Stimulated activated CD8-positive, alpha-beta memory T cell treated with anti-CD3 and anti-CD28 coated beads, Interleukin-4, amount 100 ng/mL, for 24 hours (primary cell): ENCODE measurements around the gene ZNF19.
"Not testable (repeated sequence)": the region's sequence is repeated elsewhere in the genome, so short reads cannot be mapped to it uniquely, and the experiment has no call there.

ENCODE experiments used
- DNase-seq: peaks from one replicate; pipeline ENCODE4 v3.0.0-alpha.2; 2020; ENCODE audit warnings: low read depth

The ZNF19 gene

DNA sequence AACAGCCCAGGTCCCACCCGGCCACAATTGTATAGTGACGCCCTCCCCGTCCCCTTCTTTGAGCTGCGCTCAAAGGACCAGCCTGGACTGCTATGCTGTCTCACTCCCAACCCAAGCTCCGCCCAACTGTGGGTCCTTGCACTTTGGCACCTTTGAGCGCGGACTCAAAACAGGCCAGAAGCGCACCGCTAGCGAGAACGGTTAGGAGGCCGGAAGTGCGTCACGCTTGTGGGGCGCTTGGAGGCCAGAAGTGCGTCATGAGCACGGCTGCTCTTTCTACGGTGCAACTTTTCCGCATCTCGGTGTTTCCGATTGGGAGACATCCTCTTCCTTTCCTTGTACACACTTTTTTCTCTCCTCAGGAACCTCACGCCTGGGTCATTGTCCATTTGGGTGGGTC lies at the start of gene ZNF19:
Gene ZNF19 (minus strand): TSS at position 203 of the 400 bp plus-strand sequence. CDS start 7,210 bp downstream, outside the sequence.
- no peak for DNase-seq

DNA sequence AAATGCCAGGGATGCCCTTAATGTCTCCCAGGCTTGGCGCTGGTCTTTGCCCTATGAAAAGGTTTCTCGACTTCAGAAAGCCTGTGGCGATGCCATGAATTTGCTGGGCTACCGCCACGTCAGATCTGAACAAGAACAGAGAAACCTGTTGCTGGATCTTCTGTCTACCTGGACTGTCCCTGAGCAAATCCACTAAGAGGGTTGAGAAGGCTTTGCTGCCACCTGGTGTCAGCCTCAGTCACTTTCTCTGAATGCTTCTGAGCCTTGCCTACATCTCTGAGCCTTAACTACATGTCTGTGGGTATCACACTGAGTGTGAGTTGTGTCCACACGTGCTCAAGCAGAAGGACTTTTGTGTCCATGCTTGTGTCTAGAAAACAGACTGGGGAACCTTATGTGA lies 48.5 kb upstream of the ZNF19 start:
- peak; percentile 9 for DNase-seq

DNA sequence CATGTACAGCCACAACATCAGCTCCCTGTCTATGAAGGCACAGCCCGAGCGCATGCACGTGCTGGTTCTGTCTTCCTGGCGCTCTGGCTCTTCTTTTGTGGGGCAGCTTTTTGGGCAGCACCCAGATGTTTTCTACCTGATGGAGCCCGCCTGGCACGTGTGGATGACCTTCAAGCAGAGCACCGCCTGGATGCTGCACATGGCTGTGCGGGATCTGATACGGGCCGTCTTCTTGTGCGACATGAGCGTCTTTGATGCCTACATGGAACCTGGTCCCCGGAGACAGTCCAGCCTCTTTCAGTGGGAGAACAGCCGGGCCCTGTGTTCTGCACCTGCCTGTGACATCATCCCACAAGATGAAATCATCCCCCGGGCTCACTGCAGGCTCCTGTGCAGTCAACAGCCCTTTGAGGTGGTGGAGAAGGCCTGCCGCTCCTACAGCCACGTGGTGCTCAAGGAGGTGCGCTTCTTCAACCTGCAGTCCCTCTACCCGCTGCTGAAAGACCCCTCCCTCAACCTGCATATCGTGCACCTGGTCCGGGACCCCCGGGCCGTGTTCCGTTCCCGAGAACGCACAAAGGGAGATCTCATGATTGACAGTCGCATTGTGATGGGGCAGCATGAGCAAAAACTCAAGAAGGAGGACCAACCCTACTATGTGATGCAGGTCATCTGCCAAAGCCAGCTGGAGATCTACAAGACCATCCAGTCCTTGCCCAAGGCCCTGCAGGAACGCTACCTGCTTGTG lies 47.8 kb upstream of the ZNF19 start:
- DNase-seq: no peak

DNA sequence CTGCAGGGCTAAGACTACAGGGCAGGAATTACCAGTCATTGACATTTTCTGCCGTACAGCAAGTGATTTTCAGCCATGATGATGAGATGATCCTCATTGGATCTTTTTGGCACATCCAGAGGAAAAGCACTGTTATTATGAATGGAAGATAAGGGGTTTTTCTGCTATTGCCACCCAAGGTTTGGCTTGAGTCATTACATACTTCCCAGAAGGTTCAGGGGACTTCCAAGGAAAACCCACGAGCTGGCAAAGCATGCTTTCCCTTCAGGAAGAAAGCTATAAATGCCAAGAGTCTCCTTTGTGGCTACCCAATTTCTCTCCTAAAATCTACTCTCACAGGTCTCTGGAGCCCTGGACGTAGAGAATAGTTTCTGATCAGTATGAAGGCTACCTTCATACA lies 43.2 kb upstream of the ZNF19 start:
- no peak for DNase-seq

DNA sequence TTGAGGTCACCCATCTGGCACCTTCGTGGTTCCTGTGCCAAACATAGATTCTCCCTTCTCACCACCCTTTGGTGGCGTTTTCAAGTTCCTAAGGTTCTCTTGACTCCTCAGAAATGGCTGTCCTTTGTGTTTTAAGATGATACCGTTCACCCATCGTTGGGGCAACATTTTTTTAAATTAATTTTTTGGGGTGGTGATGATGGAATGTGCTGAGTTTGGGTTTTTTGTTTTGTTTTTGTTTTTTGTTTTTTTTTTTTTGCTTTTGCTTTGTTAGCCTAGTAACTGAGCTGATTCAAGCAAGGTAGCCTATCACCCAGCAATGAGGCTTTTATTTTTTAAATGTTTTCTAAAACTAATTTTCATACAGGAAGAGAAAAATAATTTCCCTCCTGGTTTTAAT lies 39.7 kb upstream of the ZNF19 start:
- DNase-seq: no peak

DNA sequence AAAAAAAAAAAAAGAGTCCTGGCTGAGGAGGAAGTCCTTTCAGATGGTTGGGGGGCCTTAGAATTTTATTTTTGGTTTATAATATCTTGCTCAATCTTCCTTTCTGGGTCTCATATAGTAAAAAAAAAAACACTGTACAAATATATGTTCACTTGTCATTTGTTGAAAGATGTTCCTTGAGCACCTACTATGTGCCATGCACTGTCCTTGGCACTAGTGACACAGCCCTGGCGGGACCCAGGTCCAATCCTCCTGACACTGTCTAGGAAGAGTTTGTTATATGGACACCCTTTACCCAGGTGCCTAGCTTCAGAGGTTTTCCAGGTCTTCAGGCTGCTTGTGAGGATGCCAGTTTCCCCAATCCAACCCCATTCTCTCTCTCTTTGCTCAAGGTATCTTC lies 39.1 kb upstream of the ZNF19 start:
- DNase-seq: no peak

DNA sequence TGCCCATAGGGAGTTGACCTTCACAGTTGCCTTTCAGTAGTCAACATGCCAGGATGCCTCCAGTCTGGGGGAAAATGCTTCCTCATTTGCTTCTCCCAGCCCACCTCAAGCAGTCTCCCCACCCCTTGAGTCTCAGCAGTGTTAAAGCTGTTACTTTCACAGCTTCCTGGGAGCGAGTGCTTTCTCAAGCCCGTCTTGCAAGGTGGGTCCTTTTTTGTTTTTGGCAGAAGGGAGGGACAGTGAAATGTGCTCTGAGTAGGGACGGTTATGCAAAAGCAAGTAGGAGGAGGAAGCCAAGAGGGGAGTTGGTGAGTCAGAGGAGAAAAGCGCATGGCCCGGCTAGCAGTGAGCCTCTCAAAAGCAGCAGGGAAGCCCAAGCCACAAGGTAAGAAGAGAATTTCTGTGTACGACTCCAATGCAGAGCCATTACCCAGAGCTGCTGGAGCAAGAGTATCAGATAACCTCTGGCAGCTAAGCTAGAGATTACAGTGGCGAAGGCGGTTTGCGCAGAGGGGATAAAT lies 37.0 kb upstream of the ZNF19 start, which contains the start of gene CHST4:
Gene CHST4 (plus strand): TSS at position 316 of the 521 bp plus-strand sequence. CDS start 10,252 bp downstream, outside the sequence.
- DNase-seq: no peak

DNA sequence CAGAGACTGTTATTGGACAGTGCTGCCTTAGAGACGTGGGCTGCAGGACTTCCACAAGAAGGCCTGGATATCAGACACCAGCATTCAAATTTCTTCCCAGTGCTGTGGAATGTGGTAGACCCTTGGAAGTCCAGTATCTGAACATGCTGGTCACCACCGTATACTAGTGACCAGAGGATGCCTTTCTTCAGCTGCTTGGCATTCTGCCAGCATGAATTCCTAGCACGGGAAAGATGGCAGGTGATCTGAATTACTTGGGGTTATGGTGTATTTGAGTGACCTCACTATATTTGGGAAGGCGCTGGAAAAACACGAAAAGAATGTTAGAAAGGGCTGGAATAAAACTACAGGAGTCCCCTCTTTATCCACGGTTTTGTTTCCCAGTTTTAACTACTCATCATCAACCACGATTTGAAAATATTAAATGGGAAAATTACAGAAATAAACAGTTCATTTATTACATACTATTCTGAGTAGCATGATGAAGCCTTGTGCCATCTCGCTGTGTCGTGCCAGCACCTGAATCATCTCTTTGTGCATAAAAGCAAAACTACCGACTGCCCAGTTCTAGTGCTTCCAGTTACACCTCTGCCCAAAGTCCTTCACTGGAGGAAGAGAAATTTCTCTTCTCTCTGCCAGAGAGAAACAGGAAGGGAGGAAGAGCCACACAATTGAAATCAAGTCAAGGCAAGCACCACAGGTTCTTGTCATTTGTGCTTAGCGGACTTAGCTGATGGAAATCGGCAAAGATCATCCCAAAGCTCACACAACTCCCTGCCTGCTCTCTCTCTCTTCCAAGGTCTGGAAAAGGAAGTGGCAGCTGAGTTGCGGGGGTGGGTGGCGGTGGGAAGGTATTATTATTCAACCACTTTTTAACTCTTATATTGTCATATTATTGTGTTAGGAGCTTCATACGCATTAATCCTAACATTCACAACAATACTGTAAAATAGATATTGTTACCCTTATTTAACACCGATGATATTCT lies 35.7 kb upstream of the ZNF19 start:
- DNase-seq: no peak

DNA sequence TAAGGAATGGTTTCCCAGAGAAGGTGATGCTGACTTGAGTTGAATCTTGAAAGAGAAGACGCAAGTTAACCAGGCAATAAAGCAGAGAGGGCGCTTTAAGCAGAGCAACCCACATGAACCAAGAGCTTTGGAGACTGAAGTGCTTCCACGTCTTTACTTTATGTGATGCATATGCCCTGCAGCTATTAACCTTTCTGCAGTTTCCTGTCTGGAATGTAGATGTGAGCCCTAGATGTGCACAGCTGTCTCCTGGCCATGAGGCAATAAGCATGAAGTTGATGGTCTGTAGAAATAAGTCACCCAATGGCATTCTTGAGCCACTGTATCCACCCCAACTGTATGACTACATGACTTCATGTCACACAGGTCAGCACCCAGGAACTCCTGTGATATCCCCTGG lies 31.4 kb upstream of the ZNF19 start:
- no peak for DNase-seq

DNA sequence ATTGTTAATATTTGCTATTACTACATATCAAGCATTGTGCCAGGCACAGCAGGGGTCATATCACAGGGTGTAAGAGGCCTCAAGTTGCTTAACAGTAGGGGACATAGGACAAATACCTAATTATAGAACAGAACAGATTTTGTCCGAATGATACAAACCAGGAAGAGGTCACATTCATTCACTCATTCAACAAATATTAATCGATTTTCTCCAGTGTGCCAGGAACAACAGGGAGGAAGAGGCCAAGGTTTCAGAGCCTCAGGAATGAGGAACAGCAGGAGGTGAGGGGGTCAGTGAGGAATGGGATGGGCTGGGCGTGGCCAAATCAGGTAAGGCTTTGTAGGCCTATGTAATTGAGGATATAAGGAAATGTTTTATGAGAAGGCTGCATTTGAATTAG lies 25.9 kb upstream of the ZNF19 start:
- no peak for DNase-seq

DNA sequence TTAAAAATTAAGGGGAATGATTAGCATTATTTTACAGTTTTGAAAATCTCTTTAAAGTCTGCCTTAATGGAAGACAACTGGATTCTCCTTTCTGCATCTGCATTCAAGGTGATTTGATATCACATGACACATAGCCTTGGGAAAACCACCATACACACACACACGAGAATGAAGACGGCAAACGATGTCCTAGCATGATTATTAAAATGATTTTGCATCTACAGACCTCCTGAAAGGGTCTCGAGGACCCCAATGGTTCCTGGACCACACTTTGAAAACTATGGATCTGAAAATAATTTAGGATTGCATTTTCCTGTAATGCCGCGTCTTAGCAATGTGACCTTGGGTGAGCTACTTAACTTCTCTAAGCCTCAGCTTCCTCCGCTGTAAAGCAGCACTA lies 25.4 kb upstream of the ZNF19 start:
- DNase-seq: no peak

DNA sequence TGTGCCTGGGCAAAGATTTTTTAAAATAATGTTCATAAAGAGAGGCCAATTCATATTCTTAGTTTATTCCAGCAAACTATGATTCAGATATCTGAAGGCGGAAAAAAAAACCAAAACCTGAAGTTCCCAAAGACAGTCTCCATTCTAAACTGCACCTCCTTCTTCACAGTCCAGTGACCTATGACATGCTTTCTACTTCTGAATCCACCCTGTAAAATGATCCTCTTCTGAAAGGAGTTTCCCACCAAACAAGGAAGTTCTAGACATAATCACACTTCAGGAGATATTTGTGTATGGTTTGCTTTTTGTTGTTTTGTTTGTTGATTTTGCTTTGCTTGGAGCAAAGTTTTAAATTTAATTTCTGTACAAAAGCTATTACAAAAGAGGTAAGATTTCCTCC lies 24.2 kb upstream of the ZNF19 start:
- DNase-seq: no peak

DNA sequence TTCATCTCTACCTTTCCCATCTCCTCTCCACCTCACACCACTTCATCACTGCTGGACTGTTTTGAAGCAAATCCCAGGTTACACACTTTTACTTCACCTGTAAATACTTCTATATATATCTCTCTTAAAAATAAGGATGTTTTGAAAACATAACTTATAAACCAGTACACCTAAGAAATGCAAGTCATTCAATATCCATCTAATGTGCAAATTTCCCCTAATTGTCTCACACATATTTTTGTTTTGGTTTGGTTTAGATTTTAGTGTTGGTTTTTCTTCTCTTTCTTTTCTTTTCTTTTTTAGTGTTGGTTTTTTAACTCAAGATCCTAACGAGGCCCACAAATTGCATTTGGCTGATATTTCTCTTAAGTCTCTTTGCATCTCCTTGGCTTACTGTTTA lies 17.9 kb upstream of the ZNF19 start:
- DNase-seq: no peak

DNA sequence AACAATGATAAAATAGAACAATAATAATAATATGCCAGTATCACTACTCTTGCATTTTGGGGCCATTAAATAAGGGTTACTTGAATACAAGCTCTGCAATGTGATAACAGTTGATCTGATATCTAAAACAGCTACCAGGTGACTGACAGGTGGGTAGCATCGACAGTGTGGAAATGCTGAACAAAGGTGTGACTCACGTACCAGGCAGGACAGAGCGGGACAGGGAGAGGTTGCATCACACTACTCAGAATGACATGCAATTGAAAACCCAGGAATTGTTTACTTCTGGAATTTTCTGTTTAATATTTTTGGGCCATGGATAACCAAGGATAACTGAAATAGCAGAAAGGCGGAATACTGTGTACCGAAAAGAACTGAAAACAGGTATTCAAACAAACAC lies 15.8 kb upstream of the ZNF19 start:
- DNase-seq: no peak

DNA sequence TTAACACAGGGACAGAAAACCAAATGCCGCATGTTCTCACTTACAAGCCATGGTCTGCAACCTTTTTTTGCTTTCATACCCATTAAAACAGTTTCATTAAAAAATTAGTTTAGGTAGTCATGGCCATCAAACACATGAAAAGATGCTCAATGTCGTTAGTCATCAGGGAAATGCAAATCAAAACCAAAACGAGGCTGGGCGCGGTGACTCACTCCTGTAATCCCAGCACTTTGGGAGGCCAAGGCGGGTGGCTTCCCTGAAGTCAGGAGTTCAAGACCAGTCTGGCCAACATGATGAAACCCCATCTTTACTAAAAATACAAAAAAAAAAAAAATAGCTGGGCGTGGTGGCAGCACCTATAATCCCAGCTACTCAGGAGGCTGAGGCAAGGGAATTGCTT lies 14.9 kb upstream of the ZNF19 start:
- not testable (repeated sequence) for DNase-seq

DNA sequence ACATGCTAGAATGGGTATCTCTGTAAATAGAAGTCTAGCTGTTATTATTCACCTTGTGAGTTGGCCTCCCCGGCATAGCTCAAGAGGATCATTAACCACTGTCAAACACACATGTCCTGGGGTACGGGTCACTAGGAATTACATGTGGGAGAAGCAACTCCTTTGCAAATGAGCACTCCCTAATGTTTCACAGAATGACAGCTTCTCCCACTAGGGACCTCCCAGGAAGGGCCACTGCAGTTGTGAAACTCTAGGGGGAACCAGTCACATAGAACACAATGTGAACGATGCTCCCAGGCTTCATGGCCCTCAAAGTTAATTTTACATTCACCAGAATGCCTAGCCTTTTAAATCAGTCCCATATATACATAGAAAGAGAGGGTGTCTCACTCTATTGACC lies 12.4 kb upstream of the ZNF19 start:
- DNase-seq: no peak

DNA sequence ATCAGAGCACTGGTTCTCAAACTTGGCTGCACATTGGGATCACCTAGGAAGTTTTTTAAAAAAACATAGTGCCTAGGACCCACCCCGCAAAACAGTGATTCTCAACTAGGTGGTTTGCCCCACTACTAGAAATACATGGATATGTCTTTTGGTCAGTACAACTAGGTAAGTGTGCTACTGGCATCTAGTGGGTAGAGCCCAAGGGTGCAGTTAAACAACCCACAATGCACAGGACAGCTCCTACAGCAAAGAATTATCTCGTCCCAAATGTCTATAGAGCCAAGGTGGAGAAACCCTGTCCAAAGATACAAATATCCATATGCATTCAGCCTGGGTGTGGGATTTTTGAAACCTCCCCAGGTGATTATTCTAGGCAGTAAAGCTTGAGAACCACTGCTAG lies 11.8 kb upstream of the ZNF19 start:
- no peak for DNase-seq

DNA sequence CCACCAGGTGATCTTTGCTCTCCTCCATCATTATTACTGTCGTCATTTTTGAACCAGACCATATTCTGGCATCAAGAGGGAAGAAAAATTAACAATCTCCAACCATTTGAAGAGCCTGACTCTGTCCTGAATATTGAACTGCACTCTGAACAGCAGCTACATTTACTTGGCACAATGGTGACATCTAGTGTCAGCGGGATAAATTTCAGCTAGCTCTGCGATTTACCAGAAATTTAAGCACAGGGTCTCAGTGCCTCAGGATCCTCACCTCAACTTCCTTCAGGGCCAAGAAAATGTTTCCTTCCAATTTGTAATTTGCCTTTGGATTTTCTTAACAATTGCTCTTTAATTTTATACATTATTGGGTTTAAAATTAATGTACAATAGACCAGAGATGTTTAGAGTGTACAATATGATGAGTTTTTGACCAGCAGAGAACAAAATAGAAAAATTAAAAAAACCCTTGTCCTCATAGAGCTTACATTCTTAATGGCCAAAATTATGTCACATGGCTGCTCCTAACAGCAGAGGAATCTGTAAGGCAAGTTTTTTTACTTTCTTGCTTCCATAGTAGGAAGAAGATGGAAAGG lies 10.7 kb upstream of the ZNF19 start:
- DNase-seq: no peak

DNA sequence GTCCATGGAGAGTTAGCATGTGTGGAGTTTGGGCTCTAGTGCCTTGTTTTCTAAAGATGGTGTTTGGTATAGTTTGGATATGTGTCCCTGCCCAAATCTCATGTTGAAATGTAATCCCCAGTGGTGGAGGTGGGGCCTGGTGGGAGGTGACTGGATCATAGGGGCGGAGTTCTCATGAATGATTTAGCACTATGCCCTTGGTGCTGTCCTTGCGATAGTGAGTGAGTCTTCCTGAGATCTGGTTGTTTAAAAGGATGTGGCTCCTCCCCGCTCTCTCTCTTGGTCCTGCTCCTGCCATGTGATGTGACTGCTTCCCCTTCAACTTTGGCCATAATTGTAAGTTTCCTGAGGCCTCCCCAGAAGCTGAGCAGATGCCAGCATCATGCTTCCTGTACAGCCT lies 8.9 kb upstream of the ZNF19 start:
- DNase-seq: no peak

DNA sequence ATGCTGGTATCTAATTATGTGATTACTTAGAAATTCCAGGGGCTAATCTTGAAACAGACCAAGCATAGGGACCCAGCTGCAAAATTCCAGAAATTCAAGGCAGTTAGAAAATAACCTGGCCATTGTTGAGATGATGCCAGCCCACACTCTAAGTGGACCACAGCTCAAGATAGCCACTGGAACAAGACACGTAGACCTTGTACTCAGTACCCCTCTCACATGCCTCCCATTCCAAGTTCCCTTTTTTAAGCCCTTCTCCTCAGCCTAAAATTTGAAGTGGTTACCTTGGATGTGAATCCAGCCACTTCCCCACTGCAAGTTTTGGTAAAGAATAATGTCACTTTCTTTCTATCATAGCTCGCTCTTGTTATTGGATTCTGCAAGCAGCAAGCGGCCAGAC lies 4.1 kb upstream of the ZNF19 start:
- DNase-seq: no peak

DNA sequence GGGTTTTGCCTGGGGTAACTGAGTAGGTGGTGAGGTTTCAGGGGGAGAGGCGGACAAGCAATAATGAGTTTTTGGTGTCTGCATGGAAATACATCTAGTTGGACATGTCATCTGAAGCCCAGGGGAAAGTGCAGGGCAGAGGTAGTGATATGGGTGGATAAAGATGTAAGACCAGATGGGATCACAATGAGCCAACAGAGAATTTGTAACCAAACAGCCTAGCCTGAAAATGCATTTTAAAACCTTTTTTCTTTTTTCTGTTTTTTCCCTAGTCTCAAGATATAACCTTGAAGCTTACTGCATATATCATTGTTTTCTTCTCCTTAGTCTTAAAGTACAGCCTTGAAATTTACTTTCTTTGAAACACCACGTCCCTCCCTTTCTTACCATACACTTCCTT lies 3.7 kb upstream of the ZNF19 start:
- no peak for DNase-seq

DNA sequence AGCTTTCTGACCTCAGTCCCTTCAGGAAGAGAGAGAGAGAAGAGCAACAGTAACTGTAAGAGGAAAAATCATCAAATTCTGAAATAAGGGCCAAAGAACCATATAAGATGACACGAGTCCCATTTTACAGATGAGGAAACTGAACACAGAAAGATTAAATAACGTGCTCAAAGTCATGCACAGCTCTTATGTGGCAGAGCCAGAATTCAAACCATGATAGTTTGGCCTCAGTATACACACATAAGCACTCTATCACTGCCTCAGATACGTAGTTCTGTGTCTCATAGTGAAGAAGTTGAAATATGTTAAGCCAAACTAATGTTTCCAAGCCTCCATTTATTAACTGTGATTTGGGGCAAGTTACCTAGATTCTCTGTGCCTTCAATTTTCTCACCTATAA lies 1.9 kb upstream of the ZNF19 start:
- DNase-seq: no peak

DNA sequence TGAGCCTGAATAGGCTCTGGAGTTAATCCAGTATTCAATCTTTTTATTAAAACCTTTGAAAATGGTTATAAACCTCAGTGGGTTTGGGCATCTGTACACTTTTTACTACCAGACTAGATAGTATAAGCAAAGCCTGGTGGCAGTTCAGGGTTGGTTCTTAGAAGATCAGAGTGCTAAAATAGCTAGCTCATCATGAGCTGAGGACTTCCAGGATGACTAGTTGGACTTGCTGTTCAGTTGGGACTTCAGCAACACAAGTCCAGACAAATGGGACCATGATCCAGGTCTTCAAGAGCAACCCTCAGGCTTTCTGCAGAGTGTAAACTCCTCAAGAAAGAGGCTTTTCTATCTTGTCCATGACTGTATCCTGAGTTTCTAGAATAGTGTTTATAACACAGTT lies 1.2 kb upstream of the ZNF19 start:
- no peak for DNase-seq
